IPS-18c (cell line): ENCODE measurements around the gene FLRT1.

Source experiments
- H3K4me3 ChIP-seq: 2 replicates; pipeline ENCODE4 v1.7.0; 2013; ENCODE audit warnings: low read depth, mild to moderate bottlenecking, low read length, moderate library complexity; ENCODE audit not compliant: insufficient read depth
- H3K9me3 ChIP-seq: one replicate; pipeline ENCODE4 v1.6.1; 2013; ENCODE audit warnings: mild to moderate bottlenecking, low read length, moderate library complexity; ENCODE audit not compliant: control insufficient read depth, insufficient read depth

Gene FLRT1

DNA sequence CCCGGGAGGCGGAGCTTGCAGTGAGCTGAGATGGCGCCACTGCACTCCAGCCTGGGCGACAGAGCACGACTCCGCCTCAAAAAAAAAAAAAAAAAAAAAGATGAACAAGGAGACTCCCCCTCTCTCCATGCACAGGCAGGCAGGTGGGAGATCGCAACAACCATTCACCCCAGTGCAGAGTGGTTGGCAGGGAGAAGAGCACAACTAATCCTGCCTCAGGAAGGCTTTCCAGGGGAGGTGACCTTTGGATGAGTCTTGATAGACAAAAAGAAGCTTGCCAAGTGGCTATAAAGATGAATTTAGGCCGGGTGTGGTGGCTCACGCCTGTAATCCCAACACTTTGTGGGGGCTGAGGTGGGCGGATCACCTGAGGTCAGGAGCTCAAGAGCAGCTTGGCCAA is 30.0 kb downstream of the FLRT1 start:
- Histone ChIP-seq H3K4me3 (no peak overlapping the region), H3K9me3 (no peaks in the 10 kb centered on the region)

DNA sequence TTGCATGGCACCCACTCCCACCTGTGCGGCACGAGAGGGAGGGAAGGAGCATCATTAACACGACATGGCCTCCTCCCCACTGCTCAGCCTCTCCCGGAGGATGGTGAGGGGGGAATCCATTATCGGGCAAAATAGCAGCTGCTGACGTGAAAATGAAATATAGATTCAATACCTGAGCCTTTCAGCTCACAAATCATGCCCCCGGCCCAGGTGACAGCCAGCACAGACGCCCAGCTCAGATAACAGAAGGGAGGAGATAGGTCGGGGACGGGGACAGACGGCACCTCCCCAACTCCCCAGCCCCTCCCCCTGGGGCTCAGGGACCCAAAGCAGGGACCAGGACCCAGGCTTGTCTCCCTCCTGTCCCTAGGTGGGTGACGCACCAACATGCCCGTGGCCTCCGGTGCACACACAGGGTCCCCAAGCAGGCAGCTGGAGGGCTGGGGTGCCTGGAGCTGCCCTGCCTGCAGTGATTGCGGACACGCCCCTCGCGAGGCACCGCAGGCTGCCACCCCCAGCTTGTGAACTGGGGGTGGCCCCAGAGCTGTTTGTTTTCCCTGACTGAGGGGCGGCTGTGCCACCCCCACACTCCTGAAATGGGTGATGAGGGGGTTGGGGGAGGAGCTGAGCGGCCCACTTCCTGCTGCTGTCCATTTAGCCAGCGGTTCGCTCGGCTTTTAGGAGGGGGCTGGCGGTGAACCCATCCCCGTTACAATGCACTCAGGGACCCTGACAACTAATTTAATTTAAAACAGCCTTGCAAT is 31.7 kb downstream of the FLRT1 start:
- Histone ChIP-seq H3K9me3 (no peaks in the 10 kb centered on the region), H3K4me3 (no peak overlapping the region)

DNA sequence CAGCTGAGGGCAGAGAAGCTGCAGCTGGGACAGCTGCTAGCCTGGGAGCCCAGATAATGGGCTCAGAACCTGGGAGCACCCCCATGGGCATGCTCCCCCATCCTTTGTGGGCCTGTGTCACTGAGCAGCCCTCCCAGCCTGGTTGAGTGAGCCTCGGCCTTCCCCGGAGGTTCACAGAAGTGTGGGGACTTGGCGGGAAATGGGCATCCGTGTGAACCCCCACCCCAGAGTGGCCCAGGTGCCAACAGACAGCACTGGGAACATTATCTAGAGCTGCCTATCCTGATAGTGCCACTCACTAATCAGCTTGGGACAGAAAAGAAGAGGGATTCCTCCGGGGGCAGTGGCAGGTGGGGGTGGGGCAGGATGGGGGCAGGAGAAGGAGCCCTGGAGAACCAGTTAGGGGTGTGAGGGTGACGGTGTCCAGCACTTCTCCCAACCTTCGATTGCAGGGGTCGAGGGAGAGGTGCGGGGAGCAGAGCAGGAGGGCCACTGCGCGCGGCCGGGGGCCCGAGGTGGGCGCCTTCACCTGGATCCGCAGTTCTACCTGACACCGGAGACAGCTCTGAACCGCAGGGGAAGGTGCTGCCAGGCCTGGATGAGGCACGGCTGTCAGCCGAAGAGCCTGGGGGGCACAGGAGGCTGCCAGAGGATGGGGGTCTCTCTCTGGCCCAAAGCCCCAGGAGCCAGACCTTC is 33.1 kb downstream of the FLRT1 start:
- Histone ChIP-seq H3K9me3 (no peaks in the 10 kb centered on the region), H3K4me3 (no peak overlapping the region)

DNA sequence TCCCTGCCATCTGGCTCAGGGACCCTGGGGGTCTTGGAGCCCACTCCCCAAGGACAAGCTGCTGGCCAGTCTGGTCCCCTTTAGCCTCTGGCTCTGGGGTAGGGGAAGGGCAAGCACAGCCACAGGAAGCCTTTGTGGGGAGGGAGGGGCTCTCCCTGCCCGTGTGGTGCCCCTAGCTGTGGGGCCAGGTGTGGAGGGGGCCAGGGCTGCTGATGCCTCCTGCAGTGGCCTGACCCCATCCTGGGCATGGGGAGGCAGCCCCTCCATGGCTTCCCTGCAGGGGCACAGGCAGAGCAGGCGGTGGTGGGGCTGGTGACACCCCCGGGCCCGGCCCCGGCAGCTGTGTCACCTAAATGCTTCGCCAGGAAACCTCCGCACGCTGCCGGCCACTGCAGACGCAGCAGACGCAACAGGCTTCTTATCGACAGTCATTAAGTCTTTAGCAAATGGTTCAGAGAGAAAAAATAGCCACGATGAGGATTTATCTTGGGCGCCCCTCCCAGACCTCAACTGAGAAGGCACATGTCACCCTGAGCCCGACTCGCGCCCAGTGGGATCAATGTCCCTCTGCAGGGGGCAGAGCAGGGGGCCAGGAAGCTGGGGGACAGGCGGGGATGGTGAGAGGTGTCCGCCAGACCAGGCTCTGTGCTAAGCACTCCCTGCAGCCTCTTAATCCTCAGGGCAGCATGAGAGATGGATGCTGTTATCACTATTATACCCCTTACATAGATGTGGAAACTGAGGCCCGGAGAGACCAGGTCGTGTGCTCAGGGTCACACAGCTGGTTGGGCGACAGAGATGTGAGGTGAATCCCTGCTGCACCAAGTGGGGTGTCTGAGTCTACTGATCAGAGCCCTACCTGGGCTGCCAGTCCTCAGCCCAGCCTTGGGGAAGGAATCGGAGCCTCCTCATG is 33.9 kb downstream of the FLRT1 start:
- no peak overlapping the region for H3K4me3 ChIP-seq
- no peaks in the 10 kb centered on the region for H3K9me3 ChIP-seq

DNA sequence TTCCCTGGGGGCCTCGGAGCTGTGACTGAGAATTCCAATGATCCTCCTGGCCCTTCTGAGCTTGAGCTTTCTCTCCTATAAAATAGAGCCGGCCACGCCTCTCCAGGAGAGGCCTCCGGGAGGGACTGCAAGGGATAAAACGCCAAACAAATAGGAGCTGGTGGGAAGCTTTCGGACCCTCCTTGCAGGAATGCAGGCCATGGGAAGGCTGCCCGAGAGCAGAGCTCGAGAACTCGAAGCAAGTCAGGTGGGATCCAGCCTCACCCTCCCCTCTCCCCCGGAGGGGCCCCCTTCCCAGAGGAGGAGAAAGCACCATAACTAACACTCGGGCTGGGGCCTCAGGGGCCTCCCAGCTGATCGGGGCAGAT is 34.6 kb downstream of the FLRT1 start:
- H3K9me3 ChIP-seq, result no peaks in the 10 kb centered on the region
- no peak overlapping the region for H3K4me3 ChIP-seq

DNA sequence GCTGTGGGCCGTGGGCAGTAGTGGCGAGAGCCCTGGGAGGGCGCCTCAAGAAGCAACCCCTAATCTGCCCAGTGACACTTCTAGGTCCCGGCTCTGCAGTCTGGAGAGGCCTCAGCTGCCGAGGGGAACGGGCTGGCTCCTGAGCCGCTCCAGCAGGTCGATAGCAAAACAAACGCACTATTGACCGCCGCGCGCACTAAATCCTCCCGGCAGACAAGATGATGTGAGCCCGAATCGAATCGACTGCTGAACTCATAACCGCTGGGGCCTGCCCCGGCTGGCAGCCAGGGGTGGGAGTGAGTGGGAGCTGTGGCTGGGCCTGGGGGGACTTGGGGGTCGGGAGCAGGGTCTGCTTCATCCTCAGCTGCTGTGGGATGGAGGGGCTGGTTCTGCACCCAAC is 36.1 kb downstream of the FLRT1 start:
- Histone ChIP-seq H3K4me3 (no peak overlapping the region), H3K9me3 (no peaks in the 10 kb centered on the region)

DNA sequence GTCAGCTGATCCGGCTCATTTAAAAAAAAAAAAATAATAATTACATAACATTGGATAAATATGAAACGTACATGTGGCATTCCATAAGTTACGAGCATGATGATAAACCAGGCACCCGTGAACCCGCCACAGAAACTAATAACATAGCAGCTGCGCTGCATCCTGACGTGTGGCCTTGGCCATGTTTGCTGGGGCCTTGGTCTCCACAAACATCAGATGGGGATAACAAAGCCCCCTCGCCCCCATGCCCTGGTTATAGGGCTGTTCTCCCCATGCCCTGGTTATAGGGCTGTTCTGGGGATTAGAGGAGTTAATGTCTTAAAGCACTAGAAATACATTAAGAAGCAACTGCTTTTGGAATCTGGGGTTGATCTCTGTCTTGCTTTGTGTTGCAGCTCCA is 36.7 kb downstream of the FLRT1 start:
- no peak overlapping the region for H3K4me3 ChIP-seq

DNA sequence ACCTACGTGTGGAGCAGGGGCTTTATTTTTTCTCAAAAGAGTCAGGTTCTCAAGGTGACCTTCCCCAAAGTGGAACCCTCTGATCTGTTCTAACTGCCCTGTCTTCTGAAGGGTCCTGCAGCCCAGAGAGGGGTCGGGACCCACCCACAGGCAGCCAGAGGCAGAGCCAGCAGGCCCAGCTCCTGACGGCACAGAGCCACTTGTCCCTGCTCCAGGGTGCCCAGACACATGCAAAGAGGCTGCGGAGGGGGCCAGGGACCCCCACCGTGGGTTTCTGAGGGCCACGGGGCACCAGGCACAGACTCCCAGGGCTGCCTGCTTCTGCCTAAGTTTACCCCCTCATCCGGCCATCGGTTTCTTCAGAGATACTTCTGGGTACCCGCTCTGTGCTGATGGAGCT is 37.1 kb downstream of the FLRT1 start:
- no peak overlapping the region for H3K4me3 ChIP-seq
- no peaks in the 10 kb centered on the region for H3K9me3 ChIP-seq

More for the DNA sequence above, 36.7 kb downstream of the FLRT1 start:
- no peaks in the 10 kb centered on the region for H3K9me3 ChIP-seq

DNA sequence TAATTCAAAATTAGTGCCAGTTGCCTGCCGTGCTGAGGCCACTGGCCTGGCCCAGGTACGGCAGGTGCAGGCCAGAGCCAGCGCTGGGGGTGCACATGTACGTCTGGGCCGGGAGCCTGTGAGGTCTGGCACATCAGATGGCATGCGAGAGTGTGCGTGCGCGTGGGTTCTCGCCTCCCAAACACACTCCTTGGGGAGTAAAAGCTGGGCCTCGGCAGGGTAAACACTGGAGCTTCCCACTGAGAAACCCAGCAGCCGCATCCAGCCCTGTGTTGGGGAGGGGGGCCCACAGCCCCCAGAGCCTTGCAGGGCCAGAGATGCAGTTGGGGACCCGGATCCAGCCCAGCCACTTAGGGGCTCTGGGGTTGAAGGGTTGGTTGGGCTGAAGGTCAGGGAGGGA is 37.8 kb downstream of the FLRT1 start:
- H3K4me3 ChIP-seq, result no peak overlapping the region
- H3K9me3 ChIP-seq, result no peaks in the 10 kb centered on the region

DNA sequence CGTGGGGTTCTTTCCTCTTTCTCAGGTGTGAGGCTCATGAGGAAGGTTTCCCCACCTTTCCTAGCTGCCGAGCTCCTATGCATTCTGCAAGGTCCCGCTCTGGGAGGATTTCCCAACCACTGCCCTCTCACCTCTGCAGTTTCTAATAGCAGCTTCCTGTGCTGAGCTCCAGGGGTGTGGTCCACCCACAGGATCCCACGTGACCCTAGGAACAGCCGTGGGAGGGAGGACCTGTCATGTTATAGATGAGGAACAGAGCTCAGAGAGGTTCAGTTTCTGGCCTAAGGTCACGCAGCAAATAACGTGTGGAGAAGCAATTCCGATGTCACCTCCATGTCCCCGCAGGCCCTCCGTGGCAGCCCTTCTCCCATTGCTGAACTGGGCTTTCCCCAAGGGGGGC is 38.5 kb downstream of the FLRT1 start:
- Histone ChIP-seq H3K9me3 (no peaks in the 10 kb centered on the region), H3K4me3 (no peak overlapping the region)

DNA sequence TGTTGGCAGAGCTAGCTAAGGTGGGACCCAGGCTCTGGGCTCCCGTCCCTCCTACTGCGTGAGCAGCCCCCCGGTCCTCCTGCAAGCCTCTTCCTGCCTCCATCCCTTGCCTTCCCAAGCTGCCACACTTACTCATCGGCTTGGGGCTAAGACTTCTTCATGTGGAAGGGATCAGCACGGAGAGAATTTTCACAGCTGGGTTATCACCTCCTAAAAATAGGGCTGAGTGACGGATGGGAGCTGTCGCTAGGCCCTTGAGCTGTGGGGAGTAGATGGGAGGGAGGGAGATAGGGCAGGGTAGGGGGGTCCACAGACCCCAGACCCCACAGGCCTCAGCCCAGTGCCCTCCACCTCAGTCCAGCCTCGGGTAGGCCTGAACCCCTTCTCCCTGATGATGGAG is 41.0 kb downstream of the FLRT1 start:
- H3K9me3 ChIP-seq, result no peaks in the 10 kb centered on the region
- no peak overlapping the region for H3K4me3 ChIP-seq

DNA sequence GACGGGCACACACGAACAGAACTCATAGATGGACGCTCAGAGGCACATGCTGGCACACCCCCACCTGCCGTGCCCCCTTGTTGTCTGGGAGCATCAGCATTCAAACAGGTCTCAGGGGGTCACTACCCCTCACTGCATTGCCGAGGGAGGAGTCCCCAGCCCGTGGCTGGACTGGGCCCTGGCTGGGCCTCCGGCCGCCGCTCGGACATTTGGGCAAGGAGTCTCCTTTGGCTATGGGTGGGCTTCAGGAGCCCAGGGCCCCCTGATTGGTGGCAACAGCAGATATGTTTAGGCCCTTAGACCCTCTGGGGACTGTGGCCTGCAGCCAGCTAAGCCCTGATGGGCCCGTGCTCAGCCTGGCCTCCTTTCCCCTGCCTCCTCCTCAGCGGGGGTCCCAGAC is 41.9 kb downstream of the FLRT1 start:
- H3K4me3 ChIP-seq, result no peak overlapping the region
- no peaks in the 10 kb centered on the region for H3K9me3 ChIP-seq

DNA sequence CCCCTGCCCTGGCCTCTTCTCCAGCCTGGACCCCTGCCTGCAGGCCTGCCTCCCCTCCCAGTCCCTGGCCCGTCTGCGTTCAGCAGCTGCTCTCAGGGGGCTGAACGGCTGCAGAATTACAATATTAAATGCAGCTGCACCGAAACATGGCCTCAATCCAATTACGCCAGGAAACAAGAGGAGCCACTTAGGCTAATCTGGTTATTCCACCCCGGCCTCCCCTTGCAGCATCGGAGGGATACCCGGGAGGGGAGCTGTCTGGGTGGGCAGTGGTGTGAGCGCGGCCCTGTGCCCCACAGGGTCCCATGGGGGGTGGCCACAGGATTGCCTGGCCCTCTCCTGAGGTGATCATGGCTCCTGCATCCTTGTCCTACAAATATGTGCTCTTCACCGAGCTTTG is 42.6 kb downstream of the FLRT1 start:
- Histone ChIP-seq H3K9me3 (no peaks in the 10 kb centered on the region), H3K4me3 (no peak overlapping the region)

DNA sequence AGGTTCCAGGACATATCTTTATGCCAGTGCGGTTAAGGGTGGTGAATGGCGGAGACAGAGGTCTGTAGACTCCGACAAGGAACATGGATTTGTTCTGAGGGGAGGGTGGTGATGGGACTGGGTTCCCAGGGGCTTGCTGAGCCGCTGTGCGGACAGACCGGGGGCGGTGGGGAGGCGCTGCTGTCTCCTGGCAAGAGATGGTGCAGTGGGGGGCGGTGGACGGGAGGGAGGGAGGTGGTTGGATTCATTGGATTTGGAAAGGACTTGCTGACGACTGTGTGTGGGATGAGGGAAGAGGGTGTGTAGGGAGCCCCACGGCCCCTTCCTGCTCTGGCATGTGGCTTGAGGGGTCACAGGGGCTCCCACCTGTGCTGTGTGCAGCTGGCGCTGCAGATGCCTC is 43.2 kb downstream of the FLRT1 start:
- no peaks in the 10 kb centered on the region for H3K9me3 ChIP-seq
- no peak overlapping the region for H3K4me3 ChIP-seq

DNA sequence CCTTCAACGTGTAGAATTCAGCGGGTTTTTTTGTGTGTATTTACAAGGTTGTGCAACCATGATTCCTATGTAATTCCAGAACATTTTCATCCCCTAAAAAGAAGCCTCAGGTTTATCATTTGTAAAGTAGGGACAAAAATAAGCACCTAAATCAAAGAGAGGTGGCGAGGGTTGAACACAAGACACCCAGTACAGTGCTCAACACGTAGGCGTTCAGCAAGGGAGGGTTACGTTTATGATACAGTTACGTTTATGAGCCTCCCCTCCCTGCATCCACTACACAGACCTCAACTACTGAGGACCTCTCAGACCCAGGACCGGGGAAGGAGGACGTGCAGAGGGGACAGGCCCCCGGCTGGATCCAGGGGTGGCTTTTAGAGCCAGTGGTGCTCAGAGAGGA is 44.7 kb downstream of the FLRT1 start:
- Histone ChIP-seq H3K4me3 (no peak overlapping the region), H3K9me3 (no peaks in the 10 kb centered on the region)

DNA sequence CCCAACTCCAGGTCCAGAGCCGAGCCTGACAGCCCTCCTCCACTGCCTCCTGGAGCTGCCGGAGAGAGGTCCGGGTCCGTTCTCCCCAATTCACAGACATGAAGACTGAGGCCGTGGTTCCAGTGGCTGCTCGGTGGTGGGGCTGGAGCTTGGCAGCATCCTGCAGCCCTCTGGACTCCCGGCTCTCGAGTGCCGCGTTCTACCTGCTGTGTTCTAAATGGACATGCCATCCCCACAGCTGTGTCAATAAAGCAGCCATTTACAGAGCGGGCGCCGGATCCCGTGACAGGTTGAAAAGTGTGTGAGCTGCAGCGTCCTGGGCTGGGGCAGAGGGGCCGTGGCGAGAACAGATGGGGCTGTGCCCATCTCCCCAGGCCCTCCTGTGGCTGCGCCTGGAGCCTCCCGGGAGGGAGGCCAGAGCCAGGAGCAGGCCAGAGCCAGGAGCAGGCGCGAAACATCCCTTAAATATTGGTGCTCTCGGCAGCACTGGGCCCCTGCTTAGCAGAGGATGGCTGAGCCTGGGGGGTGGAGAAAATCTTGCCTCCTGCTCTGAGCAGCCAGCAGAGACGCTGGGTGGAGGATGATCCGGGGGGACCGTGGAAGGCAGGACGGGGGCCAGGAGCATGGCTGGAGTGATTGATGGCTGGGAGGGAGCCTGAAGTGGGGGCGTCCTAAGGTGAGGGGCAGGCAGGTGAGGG is 46.2 kb downstream of the FLRT1 start:
- no peak overlapping the region for H3K4me3 ChIP-seq
- no peaks in the 10 kb centered on the region for H3K9me3 ChIP-seq

DNA sequence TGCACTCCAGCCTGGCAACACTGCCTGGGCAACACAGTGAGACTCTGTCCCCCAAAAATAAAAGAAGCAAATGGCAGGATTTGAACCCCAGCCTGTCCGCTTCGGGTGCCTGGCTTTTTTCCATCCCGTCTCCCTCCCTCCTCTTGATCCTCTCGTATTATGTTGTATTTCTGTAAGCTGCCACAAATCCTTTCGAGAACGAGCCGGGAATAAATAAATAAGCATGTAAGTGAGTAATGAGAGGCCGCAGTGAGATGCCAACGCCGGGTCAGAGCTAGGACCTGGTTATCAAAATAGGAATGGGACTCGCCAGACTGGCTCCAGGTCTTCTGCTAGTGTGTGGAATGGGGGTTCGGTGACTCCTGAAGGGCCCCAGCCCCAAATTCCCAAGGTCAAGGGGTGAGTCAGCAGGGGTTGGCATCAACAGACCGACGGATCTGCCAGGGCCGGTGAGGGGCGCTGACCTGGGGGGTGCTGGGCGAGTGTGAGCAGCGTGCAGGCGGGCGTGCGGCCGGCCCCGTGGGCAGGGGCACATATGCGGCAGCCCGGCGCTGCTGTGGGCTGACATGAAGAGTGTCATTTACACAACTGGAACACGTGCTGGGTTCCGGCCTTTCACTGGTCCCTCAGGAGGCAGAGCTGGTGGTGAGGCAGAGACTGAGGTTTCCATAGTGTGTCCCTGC is 47.8 kb downstream of the FLRT1 start:
- Histone ChIP-seq H3K9me3 (no peaks in the 10 kb centered on the region), H3K4me3 (no peak overlapping the region)
